ENCODE results near the gene RBM43.

RBM43 gene

GRCh38 chr2:151306621-151307020, 45.0 kb upstream of the RBM43 start (continued):
- no peak for TF ChIP-seq TCF7L2 (IDR thresholded peaks at IDR 0.05; ENCODE audit: borderline replicate concordance, low read depth, low read length)
- TF ChIP-seq ZNF549 (tag by site-specific recombination; IDR thresholded peaks at IDR 0.05) = no peak
- TF ChIP-seq ZNF488 (tag by site-specific recombination; IDR thresholded peaks at IDR 0.05) = no peak
- 0 out of 2 replicates have a peak, but pooled peaks have one; percentile 51 for TF ChIP-seq ZNF660 (tag by site-specific recombination; IDR thresholded peaks at IDR 0.05)

GRCh38 chr2:151305129-151305691, 43.5 kb upstream of the RBM43 start:
- ChIA-PET CTCF (no interaction called here), POLR2A (no interaction called here)
- TF ChIP-seq ZNF174 (tag by site-specific recombination; IDR thresholded peaks at IDR 0.05) (no peak), ZNF513 (tag by site-specific recombination; IDR thresholded peaks at IDR 0.05) (peak; percentile 75), KLF10 (tag by site-specific recombination; IDR thresholded peaks at IDR 0.05) (no peak)
- H3K9me3 ChIP-seq (ENCODE audit: control insufficient read depth, insufficient read depth, low read depth, low read length) = no peaks in the 10 kb centered on the region
- H3K4me3 ChIP-seq (ENCODE audit: low read depth, low read length) = no peak overlapping the region
- H3K4me1 ChIP-seq (ENCODE audit: control insufficient read depth, insufficient read depth, low read length) = peaks cover 7% of the 10 kb centered on the region; the same call in 1 of the 2 replicates
- no peak overlapping the region for H3K27ac ChIP-seq (ENCODE audit: extremely low read depth, low read depth, low read length)
- H3K36me3 ChIP-seq (ENCODE audit: control insufficient read depth in 2 of 2, insufficient read depth in 1 of 2, low read length in 2 of 2) = no peaks in the 10 kb centered on the region

- ChIA-PET POLR2A (no interaction called here), CTCF (interaction anchor here (0.6 kb wide), 1 partner anchor 127 kb away, joined by 4 read pairs; no protein-coding TSS in a partner anchor)
- no peaks in the 10 kb centered on the region for H3K36me3 ChIP-seq (ENCODE audit: control insufficient read depth in 2 of 2, insufficient read depth in 1 of 2, low read length in 2 of 2)
- H3K4me1 ChIP-seq (ENCODE audit: control insufficient read depth, insufficient read depth, low read length) = peaks cover 7% of the 10 kb centered on the region; the same call in 1 of the 2 replicates
- H3K9me3 ChIP-seq (ENCODE audit: control insufficient read depth, insufficient read depth, low read depth, low read length) = no peaks in the 10 kb centered on the region
- 0 out of 2 replicates have a peak overlapping the region, but pooled peaks have one; percentile 17 for H3K27ac ChIP-seq (ENCODE audit: extremely low read depth, low read depth, low read length)
- H3K4me3 ChIP-seq (ENCODE audit: low read depth, low read length) = no peak overlapping the region
- TF ChIP-seq REST (tag by site-specific recombination; IDR thresholded peaks at IDR 0.05) (no peak), SCRT2 (tag by site-specific recombination; IDR thresholded peaks at IDR 0.05) (no peak), ZFHX2 (tag by site-specific recombination; conservative IDR thresholded peaks at IDR 0.05) (no peak), ZNF596 (tag by site-specific recombination; IDR thresholded peaks at IDR 0.05) (no peak), ZNF488 (tag by site-specific recombination; IDR thresholded peaks at IDR 0.05) (no peak), ZNF362 (tag by site-specific recombination; IDR thresholded peaks at IDR 0.05) (no peak), ZSCAN23 (tag by site-specific recombination; IDR thresholded peaks at IDR 0.05) (no peak), ZNF777 (tag by site-specific recombination; IDR thresholded peaks at IDR 0.05; ENCODE audit: borderline replicate concordance) (no peak), ZNF830 (tag by site-specific recombination; IDR thresholded peaks at IDR 0.05; ENCODE audit: low read depth) (no peak), ZNF843 (tag by site-specific recombination; IDR thresholded peaks at IDR 0.05) (0 out of 2 replicates have a peak, but pooled peaks have one; percentile 4), ZNF621 (tag by site-specific recombination; IDR thresholded peaks at IDR 0.05) (no peak), ZNF76 (tag by site-specific recombination; IDR thresholded peaks at IDR 0.05; ENCODE audit: borderline replicate concordance, low read depth) (no peak), ZNF449 (tag by site-specific recombination; IDR thresholded peaks at IDR 0.05) (no peak), ZNF549 (tag by site-specific recombination; IDR thresholded peaks at IDR 0.05) (no peak), ZNF10 (tag by site-specific recombination; IDR thresholded peaks at IDR 0.05) (no peak), ZEB2 (tag by site-specific recombination; IDR thresholded peaks at IDR 0.05) (peak; percentile 29; the same call in 1 of the 2 replicates), ZNF561 (tag by site-specific recombination; IDR thresholded peaks at IDR 0.05; ENCODE audit: borderline replicate concordance) (no peak), HOXD13 (CRISPR knock-in tag; IDR thresholded peaks at IDR 0.05; ENCODE audit: borderline replicate concordance) (no peak)
Measured at GRCh38 chr2:151302879-151303278, 41.2 kb upstream of the RBM43 start.

Data from HEK293 (cell line).